ENCODE results near the gene NCKAP1.

Gene NCKAP1

DNA sequence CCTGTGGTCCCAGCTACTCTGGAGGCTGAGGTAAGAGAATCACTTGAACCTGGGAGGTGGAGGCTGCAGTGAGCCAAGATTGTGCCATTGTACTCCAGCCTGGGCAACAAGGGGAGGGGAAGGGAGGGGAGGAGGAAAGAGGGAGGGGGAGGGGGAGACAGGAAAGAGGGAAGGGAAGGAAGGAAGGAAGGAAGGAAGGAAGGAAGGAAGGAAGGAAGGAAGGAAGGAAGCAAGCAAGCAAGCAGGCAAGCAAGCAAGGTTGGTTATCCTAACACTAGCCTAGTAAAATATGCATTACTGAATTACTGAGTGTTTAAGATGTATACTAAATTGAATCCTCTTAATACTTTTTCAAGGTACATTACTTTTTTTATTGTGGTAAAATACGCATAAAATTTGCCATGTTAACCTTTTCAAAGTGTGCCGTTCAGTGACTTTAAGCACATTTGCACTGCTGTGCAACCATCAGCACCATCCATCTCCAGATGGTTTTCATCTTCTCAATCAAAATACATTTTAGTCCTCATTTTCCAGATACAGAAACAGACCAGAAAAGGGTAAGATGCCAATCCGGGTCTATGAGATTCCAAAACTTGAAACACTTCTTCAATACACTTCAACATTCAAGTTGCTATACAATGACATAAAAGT lies 28.9 kb downstream of the NCKAP1 start:
- TF ChIP-seq, protein P1, sequence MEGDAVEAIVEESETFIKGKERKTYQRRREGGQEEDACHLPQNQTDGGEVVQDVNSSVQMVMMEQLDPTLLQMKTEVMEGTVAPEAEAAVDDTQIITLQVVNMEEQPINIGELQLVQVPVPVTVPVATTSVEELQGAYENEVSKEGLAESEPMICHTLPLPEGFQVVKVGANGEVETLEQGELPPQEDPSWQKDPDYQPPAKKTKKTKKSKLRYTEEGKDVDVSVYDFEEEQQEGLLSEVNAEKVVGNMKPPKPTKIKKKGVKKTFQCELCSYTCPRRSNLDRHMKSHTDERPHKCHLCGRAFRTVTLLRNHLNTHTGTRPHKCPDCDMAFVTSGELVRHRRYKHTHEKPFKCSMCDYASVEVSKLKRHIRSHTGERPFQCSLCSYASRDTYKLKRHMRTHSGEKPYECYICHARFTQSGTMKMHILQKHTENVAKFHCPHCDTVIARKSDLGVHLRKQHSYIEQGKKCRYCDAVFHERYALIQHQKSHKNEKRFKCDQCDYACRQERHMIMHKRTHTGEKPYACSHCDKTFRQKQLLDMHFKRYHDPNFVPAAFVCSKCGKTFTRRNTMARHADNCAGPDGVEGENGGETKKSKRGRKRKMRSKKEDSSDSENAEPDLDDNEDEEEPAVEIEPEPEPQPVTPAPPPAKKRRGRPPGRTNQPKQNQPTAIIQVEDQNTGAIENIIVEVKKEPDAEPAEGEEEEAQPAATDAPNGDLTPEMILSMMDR (IDR thresholded peaks at IDR 0.05), result no peak

DNA sequence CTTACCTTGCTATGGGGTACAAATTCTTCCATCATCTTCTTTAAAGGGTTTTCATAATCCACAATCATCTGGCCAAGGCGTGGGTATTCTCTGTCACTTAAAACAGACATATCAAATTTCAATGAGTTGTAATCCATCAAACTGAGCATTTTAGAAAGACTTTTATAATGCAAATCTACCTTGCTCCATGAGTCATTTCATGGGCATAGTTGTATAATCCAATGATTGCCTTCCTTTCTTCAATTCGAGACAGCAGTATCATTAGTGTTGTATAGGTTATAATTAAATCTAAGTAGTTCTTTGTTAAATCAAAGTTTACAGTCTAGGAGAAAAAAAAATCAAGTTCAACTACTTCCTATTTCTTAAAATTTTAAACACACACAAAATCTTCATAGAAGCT lies 36.3 kb downstream of the NCKAP1 start:
- TF ChIP-seq, protein P1 (IDR thresholded peaks at IDR 0.05), result no peak

DNA sequence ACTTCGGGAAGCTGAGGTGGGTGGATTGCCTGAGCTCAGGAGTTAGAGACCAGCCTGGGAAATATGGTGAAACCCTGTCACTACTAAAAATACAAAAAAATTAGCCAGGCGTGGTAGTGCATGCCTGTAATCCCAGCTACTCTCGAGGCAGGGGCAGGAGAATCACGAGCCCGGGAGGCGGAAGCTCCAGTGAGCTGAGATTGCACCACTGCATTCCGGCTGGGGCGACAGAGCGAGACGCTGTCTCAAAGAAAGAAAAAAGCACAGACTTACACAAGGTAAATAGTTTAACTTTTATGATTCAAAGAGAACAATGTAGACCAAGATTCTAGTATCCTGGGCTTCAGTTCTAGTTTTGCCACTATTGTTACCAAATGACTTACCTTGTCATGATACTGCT lies 37.4 kb downstream of the NCKAP1 start:
- TF ChIP-seq, protein P1 (IDR thresholded peaks at IDR 0.05), result no peak

DNA sequence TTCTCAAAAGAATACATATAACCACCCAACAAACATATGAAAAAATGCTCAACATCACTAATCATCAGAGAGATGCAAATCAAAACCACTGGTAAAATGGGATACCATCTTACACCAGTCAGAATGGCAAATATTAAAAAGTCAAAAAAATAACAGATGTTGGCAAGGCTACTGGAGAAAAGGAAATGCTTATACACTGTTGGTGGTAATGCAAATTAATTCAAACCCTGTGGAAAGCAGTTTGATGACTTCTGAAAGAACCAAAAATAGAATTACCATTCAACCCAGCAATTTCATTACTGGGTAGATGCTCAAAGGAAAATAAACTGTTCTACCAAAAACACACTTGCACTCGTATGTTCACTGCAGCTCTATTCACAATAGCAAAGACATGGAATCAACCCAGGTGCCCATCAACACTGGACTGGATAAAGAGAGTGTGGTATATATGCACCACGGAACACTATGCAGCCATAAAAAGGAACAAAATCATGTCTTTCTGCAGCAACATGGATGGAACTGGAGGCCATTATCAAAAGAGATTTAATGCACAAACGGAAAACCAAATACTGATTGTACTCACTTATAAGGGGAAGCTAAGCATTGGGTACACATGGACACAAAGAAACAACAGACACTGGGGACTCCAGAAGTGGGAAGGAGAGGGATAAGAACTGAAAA lies 38.8 kb downstream of the NCKAP1 start:
- TF ChIP-seq, protein P1 (IDR thresholded peaks at IDR 0.05), result no peak

DNA sequence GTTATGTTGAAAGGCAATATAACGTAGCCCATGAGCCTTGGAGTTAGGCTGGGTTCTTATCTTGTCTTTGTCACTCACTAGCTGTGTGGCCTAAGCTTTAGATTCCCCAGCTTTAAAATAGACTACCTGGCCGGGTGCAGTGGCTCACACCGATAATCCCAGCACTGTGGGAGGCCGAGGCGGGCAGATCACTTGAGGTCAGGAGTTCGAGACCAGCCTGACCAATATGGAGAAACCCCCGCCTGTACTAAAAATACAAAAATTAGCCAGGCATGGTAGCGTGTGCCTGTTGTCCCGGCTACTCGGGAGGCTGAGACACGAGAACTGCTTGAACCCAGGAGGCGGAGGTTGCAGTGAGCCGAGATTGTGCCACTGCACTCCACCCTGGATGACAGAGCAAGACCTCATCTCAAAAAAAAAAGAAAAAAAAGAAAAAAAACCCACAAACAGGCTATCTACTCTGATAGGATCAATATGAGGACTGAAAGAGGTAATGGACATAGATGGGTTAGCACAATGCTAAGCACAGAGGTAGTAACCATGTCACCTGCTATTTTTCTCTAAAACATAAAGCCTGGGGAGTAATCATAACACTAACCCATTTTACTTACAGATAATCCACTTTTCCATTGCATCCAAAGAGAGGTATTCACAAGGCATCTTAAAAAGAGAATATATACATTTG lies 43.9 kb downstream of the NCKAP1 start:
- TF ChIP-seq, protein P1 (IDR thresholded peaks at IDR 0.05), result no peak

DNA sequence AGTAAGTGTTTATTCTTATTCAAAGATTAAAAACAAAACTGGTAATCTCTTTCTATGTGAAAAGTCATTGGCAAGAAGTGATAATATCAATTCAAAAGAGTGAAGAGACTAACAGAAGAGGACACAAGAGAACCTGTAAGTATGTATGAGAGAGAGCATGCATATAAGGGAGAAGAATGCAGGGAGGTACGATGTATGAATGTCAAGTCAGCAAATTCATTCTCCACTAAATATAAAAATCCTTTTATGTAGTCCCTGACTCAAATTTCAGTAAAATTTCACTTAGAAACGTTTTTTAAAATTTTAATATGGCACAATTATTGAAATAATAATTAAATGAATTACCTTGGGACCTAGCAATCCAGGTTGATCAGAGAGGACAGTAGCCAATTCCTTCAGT lies 55.3 kb downstream of the NCKAP1 start:
- TF ChIP-seq, protein P1 (IDR thresholded peaks at IDR 0.05), result no peak

DNA sequence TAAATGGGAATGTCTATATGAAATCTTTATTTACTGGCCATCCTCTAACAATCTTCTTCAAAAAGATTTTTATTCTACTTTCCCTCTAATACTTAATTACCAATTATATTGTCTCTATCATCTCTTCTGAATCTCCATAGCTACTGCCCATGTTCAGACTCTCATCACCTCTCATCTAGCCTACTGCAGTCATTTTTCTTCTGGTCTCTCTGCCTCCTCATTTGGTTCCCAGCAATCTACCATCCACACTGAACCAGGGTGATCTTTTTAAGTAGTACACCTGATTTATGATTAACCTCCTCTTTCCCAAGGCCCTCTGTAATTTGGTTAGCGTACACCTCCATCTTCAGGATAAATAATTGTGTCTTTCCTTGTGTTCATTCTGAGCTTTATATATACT lies 57.6 kb downstream of the NCKAP1 start:
- TF ChIP-seq, protein P1 (IDR thresholded peaks at IDR 0.05), result no peak

Measured in LNCAP (cell line).